ENCODE measurements around the gene OR5M11. TPM values are rescaled to one million over a fixed set of nuclear protein-coding genes. Genes with fewer than 3 reads are reported as not detected.
"Not testable (repeated sequence)": the region's sequence is repeated elsewhere in the genome, so short reads cannot be mapped to it uniquely, and the experiment has no call there.

Gene OR5M11
- total RNA-seq, result not detected in 3 replicates
- long read RNA-seq, result 0 reads

DNA sequence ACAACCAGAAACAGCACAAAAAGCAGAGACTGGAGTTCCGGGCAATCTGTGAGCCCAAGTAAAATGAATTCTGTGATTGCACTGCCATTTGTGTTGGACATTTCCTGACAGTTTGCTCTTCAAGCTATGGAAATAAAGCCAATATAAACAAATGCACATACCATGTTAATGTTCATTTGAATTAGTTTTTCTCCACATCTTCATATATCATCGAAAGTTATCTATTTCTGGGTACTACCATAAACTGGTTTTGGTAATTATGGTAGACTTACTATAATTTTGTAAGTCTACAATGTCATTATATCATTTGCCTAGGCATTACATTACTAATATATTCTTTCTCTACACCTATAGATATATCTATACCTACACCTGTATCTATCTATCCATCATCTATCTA, at the start of gene OR5M11:
Gene OR5M11, minus strand, starts transcription at position 101 of the 400 bp plus-strand sequence. Its CDS starts 0 bp downstream, at position 101.
- H3K27ac Mint-ChIP-seq (ENCODE audit: unreplicated experiment), result no peak within 1 kb of the TSS
- no peaks in the 10 kb centered on the region for H3K4me1 Mint-ChIP-seq (ENCODE audit: low read depth)
- no peak for DNase-seq (ENCODE audit: low spot score)
- H3K4me3 Mint-ChIP-seq (ENCODE audit: unreplicated experiment), result no peak within 1 kb of the TSS
- peaks cover 18% of the 10 kb centered on the region for H3K9me3 Mint-ChIP-seq (ENCODE audit: low read depth)
- no peaks in the 10 kb centered on the region for H3K36me3 Mint-ChIP-seq (ENCODE audit: low read depth)
- no peaks in the 10 kb centered on the region for H3K27me3 Mint-ChIP-seq (ENCODE audit: low read depth)
- TF ChIP-seq, protein P1, sequence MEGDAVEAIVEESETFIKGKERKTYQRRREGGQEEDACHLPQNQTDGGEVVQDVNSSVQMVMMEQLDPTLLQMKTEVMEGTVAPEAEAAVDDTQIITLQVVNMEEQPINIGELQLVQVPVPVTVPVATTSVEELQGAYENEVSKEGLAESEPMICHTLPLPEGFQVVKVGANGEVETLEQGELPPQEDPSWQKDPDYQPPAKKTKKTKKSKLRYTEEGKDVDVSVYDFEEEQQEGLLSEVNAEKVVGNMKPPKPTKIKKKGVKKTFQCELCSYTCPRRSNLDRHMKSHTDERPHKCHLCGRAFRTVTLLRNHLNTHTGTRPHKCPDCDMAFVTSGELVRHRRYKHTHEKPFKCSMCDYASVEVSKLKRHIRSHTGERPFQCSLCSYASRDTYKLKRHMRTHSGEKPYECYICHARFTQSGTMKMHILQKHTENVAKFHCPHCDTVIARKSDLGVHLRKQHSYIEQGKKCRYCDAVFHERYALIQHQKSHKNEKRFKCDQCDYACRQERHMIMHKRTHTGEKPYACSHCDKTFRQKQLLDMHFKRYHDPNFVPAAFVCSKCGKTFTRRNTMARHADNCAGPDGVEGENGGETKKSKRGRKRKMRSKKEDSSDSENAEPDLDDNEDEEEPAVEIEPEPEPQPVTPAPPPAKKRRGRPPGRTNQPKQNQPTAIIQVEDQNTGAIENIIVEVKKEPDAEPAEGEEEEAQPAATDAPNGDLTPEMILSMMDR (IDR thresholded peaks at IDR 0.05), result no peak

DNA sequence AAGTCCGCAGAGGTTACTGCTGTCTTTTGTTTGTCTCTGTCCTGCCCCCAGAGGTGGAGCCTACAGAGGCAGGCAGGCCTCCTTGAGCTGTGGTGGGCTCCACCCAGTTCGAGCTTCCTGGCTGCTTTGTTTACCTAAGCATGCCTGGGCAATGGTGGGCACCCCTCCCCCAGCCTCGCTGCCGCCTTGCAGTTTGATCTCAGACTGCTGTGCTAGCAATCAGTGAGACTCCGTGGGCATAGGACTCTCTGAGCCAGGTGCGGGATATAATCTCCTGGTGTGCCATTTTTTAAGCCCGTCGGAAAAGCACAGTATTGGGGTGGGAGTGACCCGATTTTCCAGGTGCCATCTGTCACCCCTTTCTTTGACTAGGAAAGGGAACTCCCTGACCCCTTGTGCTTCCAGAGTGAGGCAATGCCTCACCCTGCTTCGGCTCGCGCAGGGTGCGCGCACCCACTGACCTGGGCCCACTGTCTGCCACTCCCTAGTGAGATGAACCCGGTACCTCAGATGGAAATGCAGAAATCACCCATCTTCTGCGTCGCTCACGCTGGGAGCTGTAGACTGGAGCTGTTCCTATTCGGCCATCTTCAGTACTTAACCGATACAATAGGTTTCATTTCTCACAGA, 49.1 kb upstream of the OR5M11 start:
- not testable (repeated sequence) for H3K27ac Mint-ChIP-seq (ENCODE audit: unreplicated experiment); H3K4me3 Mint-ChIP-seq (ENCODE audit: unreplicated experiment); DNase-seq (ENCODE audit: low spot score); H3K36me3 Mint-ChIP-seq (ENCODE audit: low read depth); H3K4me1 Mint-ChIP-seq (ENCODE audit: low read depth); H3K27me3 Mint-ChIP-seq (ENCODE audit: low read depth)
- H3K9me3 Mint-ChIP-seq (ENCODE audit: low read depth), result peaks cover 23% of the 10 kb centered on the region

DNA sequence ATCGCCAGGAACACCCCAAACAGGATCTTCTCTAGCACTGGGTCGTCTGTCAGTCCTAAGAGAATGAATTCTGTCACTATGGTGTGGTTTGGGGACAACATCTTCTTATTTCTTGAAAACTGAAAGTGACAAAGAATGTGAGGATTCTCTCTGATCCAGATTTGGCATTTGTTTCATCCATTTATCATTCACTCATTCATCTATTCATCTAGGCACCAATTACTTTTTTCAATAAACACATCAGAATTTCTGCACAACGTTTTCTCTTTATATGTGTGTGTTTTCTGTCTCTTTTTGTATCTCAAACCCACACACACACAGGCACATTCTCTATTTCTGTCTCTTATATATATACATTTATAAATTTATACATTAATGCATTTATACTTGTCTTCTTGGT, 34.6 kb upstream of the OR5M11 start, which contains the start of gene OR5M10:
Gene OR5M10, minus strand, starts transcription at position 101 of the 400 bp plus-strand sequence. Its CDS starts 0 bp downstream, at position 101.
- Mint-ChIP-seq H3K27ac (ENCODE audit: unreplicated experiment) (no peak within 1 kb of the TSS), H3K36me3 (ENCODE audit: low read depth) (no peaks in the 10 kb centered on the region), H3K4me1 (ENCODE audit: low read depth) (no peaks in the 10 kb centered on the region), H3K4me3 (ENCODE audit: unreplicated experiment) (no peak within 1 kb of the TSS), H3K27me3 (ENCODE audit: low read depth) (no peaks in the 10 kb centered on the region), H3K9me3 (ENCODE audit: low read depth) (peaks cover 4% of the 10 kb centered on the region)
- TF ChIP-seq, protein P1 (IDR thresholded peaks at IDR 0.05), result no peak
- DNase-seq (ENCODE audit: low spot score), result no peak

DNA sequence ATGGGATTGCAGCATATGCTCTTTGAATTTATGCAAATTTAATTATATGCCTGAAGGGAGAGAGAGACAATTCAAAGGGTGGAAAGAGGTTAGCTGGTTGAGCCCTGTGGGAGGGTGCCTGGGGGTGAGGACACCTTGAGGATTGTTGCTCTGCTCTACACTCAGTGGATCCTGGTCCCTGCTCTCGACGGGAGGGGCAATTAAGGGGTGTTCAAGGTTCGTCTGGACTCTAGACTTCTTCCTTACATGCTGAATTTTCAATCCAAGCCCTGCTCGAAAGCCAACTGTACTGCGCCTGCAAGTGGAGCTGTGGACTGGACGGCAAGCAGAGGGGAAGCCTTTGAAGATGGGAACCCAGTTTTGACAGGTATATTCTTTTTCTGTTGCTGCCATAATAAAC, 15.5 kb upstream of the OR5M11 start:
- no peaks in the 10 kb centered on the region for H3K4me1 Mint-ChIP-seq (ENCODE audit: low read depth)
- no peak for DNase-seq (ENCODE audit: low spot score)
- no peak overlapping the region for H3K4me3 Mint-ChIP-seq (ENCODE audit: unreplicated experiment)
- peaks cover 10% of the 10 kb centered on the region for H3K9me3 Mint-ChIP-seq (ENCODE audit: low read depth)
- H3K27ac Mint-ChIP-seq (ENCODE audit: unreplicated experiment), result no peak overlapping the region
- H3K36me3 Mint-ChIP-seq (ENCODE audit: low read depth), result no peaks in the 10 kb centered on the region
- H3K27me3 Mint-ChIP-seq (ENCODE audit: low read depth), result no peaks in the 10 kb centered on the region
- TF ChIP-seq, protein P1 (IDR thresholded peaks at IDR 0.05), result no peak

DNA sequence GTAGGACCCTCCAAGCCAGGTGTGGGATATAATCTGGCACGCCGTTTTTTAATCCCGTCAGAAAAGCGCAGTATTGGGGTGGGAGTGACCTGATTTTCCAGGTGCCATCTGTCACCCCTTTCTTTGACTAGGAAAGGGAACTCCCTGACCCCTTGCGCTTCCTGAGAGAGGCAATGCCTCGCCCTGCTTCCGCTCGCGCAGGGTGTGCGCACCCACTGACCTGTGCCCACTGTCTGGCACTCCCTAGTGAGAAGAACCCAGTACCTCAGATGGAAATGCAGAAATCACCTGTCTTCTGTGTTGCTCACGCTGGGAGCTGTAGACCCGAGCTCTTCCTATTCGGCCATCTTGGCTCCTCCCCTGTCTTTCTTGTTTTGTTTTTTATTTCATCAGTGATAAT, 11.6 kb upstream of the OR5M11 start:
- H3K9me3 Mint-ChIP-seq (ENCODE audit: low read depth), result peaks cover 16% of the 10 kb centered on the region
- not testable (repeated sequence) for H3K27ac Mint-ChIP-seq (ENCODE audit: unreplicated experiment); H3K27me3 Mint-ChIP-seq (ENCODE audit: low read depth)

DNA sequence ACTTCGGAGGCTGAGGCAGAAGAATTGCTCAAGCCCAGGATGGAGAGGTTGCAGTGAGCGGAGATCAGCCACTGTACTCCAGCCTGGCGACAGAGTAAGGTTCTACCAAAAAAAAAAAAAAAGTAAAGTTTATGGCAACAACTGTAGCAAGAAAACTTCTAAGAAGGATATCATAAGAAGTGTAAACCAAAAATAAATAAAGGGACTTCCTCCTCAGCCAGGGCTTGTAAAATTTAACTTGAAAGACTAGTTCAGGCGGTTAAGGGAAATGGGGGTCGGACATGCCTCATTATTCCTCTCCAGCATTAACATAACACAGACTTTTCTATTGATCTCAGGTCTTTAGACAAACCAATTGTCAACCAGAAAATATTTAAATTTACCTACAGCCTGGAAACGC, 2.5 kb upstream of the OR5M11 start:
- no peaks in the 10 kb centered on the region for H3K27me3 Mint-ChIP-seq (ENCODE audit: low read depth)
- H3K36me3 Mint-ChIP-seq (ENCODE audit: low read depth), result no peaks in the 10 kb centered on the region
- H3K27ac Mint-ChIP-seq (ENCODE audit: unreplicated experiment), result no peak overlapping the region
- H3K4me1 Mint-ChIP-seq (ENCODE audit: low read depth), result no peaks in the 10 kb centered on the region
- no peak for DNase-seq (ENCODE audit: low spot score)
- no peak overlapping the region for H3K4me3 Mint-ChIP-seq (ENCODE audit: unreplicated experiment)
- TF ChIP-seq, protein P1 (IDR thresholded peaks at IDR 0.05), result no peak
- peaks cover 18% of the 10 kb centered on the region for H3K9me3 Mint-ChIP-seq (ENCODE audit: low read depth)

More for the DNA sequence above, 11.6 kb upstream of the OR5M11 start:
- H3K4me1 Mint-ChIP-seq (ENCODE audit: low read depth); H3K36me3 Mint-ChIP-seq (ENCODE audit: low read depth); H3K4me3 Mint-ChIP-seq (ENCODE audit: unreplicated experiment); DNase-seq (ENCODE audit: low spot score): not testable (repeated sequence)
